GM12864 (cell line): ENCODE results near the gene FYCO1.

Experiments used
- DNase-seq: peaks from one replicate; pipeline ENCODE4 v3.0.0-alpha.2; 2011; ENCODE audit warnings: low read depth
- H3K4me3 ChIP-seq: 2 replicates; pipeline ENCODE4 v1.5.1; 2011; ENCODE audit warnings: mild to moderate bottlenecking, low read depth, low read length, control low read depth
- CTCF ChIP-seq: IDR thresholded peaks from 2 replicates; pipeline ENCODE4 v1.5.1; 2011; ENCODE audit warnings: low read depth, mild to moderate bottlenecking, moderate library complexity, low read length, control low read depth, inconsistent platforms; ENCODE audit errors: missing control alignments

The FYCO1 gene

GRCh38 chr3:45994419-45995235 lies 997 bp downstream of the FYCO1 start:
- H3K4me3 ChIP-seq: peak overlapping the region; percentile 82
- no peak for DNase-seq
- TF ChIP-seq CTCF: no peak

GRCh38 chr3:45993421-45994027 lies 2.1 kb downstream of the FYCO1 start:
- no peak for DNase-seq
- TF ChIP-seq CTCF: no peak
- no peak overlapping the region for H3K4me3 ChIP-seq

- H3K4me3 ChIP-seq: no peak overlapping the region
- DNase-seq: no peak
- no peak for TF ChIP-seq CTCF
Measured at GRCh38 chr3:45992821-45993221, 2.8 kb downstream of the FYCO1 start.

- TF ChIP-seq CTCF: no peak
- no peak for DNase-seq
- H3K4me3 ChIP-seq: no peak overlapping the region
Measured at GRCh38 chr3:45992133-45992729, 3.4 kb downstream of the FYCO1 start.

GRCh38 chr3:45991341-45991740 lies 4.3 kb downstream of the FYCO1 start:
- no peak for DNase-seq
- no peak for TF ChIP-seq CTCF
- H3K4me3 ChIP-seq: no peak overlapping the region

GRCh38 chr3:45990181-45990580 lies 5.4 kb downstream of the FYCO1 start:
- TF ChIP-seq CTCF: no peak
- DNase-seq: no peak
- H3K4me3 ChIP-seq: no peak overlapping the region
